AML-193 (cell line): Measurements from ENCODE around the gene GTF3C1.

Experiments
- DNase-seq, 2 experiments: peaks; one replicate each; lab custom pipeline; 2025; lab: John Stamatoyannopoulos, UW

The GTF3C1 gene

GRCh38 chr16:27566417-27566816, 16.7 kb upstream of the GTF3C1 start:
- DNase-seq: no peak

DNA sequence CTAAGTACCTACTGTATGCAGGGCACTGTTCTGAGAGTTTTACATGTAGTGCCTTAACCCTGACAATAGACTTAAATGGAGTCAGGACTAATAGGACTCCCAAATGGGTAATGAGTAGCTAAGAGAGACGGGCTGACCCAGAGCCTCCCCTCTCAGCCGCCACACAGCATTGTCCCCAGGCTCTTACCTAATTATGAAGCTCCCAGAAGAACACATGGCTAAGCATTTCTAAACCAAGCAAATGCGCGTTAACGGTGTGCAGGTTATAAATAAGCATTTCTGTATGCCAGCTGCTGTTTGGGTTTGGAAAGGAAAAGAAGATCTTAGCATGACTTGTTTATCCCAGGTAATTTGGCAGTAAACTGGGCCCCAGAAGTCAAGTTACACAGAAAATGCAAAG, 14.5 kb upstream of the GTF3C1 start:
- DNase-seq: no peak

DNA sequence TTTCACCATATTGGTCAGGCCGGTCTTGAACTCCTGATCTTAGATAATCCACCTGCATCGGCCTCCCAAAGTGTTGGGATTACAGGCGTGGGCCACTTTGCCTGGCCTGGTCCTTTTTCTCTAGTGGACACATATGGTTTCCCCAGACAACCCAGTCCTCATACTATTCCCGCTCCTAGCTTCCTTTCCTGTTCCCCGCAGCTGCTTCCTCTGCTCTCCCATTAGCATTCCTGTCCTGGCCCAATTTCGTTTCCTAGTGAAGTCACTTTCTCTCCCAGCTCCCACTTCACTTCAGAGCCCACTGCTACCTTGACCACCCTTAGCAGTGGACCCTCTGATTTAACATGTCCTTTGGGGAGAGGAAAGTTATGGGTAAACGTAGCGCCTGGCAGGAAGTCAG, 11.5 kb upstream of the GTF3C1 start:
- no peak for DNase-seq

GRCh38 chr16:27558932-27559331, 9.2 kb upstream of the GTF3C1 start:
- no peak for DNase-seq

DNA sequence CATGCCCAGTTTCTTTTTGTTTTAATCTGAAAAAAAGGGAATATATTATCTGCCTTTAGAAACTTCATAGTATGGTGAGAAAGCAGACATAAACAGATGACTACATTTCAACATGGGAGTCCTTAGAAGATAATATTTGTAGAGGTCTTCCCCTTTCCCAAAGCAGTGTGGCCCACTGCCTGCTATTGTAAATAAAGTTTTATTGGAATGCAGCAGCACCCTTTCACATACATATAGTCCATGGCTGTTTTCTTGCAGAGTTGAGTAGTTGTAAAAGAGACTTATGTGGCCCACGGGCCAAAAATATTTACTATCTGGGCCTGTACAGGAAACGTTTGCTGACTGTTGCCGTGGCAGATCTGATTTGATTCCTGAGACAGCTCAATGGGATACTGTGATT, 8.7 kb upstream of the GTF3C1 start:
- no peak for DNase-seq

GRCh38 chr16:27556471-27556870, 6.8 kb upstream of the GTF3C1 start:
- no peak for DNase-seq

- DNase-seq: no peak
Observed at GRCh38 chr16:27551036-27551435, 1.3 kb upstream of the GTF3C1 start.

GRCh38 chr16:27550582-27550920, 838 bp upstream of the GTF3C1 start:
- DNase-seq: peak in 1 of 2 experiments; percentile 23

GRCh38 chr16:27549464-27549745, 308 bp downstream of the GTF3C1 start:
- DNase-seq: no peak

DNA sequence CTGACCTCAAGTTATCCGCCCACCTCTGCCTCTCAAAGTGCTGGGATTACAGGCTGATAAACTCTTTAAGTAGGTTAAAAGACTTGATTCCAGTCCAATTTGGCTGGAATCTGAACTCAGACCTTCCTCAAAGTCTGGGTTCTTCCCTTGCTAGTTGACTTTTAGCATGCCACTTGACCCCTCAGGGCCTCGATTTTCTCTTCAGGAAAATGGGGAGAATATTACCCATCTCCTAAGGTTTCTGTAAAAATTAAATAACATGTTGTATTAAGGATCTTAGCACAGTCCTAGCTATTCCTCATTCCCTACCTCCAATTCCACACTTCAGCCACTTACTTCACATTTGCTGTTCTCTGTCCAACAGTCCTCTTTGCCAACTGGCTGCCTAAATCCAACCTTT, 1.9 kb downstream of the GTF3C1 start:
- no peak for DNase-seq

GRCh38 chr16:27547134-27547533, 2.6 kb downstream of the GTF3C1 start:
- DNase-seq: no peak

DNA sequence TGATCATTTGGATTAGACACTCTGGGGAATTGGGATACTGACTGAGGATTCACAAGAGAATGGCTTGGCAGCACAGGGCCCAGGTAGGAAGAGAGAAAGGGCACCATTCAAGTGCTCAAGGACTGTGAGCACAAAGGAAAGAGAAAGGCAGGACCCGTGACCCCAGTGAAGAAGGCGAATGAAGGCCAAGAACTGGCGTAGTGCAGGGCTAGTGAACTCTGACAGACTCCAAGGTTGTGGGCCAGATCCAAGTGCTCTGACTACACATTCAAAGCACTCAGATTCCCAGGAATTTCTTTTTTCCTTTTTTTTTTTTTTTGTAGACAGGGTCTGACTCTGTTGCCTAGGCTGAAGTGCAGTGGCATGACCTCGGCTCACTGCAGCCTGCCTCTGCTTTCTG, 5.0 kb downstream of the GTF3C1 start:
- no peak for DNase-seq

GRCh38 chr16:27543801-27544200, 5.9 kb downstream of the GTF3C1 start:
- no peak for DNase-seq

DNA sequence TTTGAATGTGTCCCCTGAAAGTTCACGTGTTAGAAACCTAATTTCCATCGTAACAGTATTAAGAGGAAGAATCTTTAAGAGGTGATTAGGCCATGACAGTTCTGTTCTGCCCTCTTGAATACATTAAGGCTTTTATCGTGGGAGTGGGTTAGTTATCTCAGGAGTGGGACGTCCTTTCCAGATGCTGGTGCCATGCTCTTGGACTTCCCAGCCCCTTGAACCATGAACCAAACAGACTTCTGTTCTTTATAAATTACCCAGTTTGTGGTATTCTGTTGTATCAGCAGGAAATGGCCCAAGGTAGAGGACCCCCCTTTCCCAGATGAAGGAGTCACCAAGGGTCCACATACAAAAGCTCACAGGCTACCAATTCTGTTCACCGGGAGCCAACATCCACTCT, 10.1 kb downstream of the GTF3C1 start:
- DNase-seq: no peak

GRCh38 chr16:27539120-27539519, 10.6 kb downstream of the GTF3C1 start:
- no peak for DNase-seq

- no peak for DNase-seq
Observed at GRCh38 chr16:27538528-27538927, 11.2 kb downstream of the GTF3C1 start.

DNA sequence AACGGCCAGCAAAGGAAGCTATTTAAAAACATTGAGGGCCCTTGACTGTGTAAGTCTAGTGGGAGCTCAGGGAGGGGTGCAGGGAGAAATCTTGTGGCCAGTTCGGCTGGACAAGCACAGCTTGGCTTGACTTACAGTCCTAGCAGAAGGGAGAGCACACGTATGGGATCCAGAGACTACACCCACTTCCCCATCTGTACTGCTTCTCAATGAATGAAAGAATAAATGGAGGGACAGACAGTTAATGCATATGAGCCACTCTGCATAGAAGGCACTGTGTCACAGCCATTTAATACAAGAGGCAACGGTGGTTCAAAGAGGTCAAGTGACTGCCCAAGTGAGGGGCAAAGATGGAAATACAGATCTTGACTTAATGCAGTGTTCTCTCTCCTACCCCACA, 15.5 kb downstream of the GTF3C1 start:
- no peak for DNase-seq

DNA sequence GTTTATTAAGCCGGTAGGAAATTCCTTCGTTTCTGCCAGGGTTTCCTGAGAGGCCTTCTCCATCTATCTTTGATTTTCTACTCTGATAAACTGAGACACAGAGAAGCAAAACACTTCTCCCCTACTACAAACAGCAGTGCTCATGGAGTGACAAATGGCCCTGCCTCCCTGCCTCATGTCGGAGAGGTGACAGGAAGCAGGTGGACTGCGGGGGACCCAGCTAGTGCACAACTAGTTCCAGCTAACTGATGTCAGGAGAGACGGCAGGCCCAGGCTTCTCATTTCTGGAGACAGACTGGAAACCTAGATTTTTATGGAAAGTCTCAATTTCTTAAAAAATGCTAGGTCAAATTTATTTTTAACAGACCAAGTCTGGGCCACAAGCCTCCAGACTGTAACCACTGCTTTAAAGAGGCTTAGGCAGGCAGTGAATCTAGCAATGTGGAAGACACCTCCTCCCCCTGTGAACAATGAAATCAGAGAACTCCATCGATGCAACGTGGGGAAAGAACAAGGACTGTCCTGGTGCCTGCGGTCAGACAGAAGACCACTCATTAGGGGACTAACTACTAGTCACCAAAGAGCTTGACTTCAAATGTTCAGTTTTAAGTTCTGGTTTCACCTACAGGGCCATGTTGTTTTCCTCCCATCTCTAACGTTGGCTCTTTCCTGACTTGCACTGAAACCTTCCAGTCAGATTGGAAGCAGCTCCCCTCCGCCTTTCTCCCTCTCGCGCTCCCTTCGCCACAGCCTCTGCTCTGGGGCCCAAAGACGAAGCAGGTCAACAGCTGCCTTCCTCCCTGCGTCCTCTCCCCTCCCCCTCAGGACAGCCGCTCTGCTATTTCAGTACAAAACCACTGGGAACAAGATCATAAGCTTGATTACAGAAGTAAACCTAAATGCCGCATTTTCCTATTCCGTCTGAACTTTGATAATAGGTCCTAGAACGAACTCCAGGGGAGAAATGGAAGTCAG, 17.6 kb downstream of the GTF3C1 start:
- no peak for DNase-seq

GRCh38 chr16:27531186-27531585, 18.5 kb downstream of the GTF3C1 start:
- peak in 1 of 2 experiments; percentile 10 for DNase-seq

- DNase-seq: no peak
Observed at GRCh38 chr16:27529962-27530361, 19.8 kb downstream of the GTF3C1 start.

DNA sequence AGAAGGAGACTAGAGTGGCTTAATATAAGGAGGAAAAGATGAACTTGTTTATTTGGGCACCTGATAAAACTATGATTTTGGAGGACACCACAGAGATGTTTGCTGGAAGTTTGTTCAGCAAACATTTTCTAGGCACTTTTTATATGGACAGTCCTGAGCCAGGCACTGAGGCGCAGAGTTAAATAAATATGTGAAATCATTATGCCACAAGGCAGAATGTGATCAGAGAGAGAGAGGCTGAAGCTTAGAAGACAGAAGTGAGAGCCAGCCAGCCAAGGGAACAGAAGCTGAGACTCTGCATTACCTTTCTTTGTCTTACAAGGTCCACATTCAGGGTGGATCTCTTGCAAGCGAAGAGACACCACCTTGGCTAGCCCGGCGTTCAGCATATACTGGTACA, 21.4 kb downstream of the GTF3C1 start:
- DNase-seq: no peak

DNA sequence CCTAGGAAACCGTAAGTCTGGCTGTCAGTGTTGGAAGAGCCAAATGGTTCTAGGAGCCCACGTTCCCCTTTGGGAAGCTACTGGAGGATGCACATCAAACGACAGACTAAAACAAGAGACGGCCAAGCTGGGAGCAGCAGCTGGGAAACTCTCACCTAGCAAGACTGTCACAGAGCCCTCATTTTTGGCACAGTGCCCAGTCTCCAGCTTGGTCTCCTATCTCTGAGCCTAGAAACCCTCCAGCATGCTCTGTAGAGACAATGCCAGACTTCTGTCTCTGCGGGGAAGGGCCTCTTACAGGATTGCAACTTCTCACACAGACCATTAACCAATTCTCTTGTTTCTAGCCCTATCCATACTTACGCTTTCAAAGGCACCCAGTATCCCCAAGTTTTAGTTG, 23.5 kb downstream of the GTF3C1 start:
- DNase-seq: no peak

DNA sequence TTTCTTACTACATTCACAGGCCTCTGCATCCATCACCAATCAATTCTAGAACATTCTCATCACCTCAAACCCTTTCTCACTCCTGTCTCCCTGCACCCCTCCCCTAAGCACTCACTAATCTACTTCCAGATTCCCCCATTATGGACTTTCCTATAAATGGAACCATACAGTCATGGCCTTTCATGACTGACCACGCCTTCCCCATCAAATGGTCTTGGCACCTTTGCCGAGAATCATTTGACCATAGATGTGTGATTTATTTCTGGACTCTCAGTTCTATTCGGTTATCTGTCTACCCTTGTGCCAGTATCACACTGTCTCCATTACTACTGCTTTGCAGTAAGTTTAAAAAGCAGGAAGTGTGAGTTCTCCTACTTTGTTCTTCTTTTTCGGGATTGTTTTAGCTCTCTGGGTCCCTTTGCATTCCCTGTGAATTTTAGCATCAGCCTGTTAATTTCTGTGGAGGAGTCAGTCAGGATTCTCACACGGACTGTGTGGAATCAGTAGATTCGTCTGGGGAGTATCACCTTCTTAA, 27.5 kb downstream of the GTF3C1 start:
- DNase-seq: no peak
